ENCODE results near the gene CLIC3.

DNA sequence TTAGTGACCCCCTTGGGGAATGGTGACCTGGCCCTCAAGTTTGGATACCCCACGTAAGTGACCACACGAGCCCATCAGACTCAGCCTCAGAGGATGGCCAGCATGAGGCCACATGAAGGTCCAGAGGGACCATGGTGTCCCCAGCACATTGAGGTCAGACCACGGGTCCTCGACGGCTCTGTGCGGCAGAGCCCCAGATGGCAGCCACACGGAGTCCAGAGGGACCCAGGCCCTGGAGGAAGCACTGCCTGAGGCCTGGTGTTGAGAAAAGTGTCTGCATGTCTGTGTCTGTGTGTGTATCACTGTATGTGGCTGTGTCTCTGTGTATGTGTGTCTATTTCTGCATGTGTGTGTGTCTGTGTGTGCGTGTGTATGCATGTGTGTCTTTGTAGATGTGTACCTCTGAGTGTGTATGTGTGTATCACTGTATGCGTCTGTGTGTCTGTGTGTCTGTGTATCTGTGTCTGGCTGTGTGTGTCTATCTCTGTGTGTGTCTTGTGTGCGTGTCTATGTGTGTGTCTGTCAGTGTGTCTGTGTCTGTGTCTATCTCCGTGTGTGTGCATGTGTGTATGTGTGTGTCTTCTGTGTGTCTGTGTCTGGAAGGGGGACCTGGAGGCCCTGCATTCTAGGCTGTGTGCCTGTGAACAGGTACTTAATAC, 12.6 kb downstream of the CLIC3 start:
- TF ChIP-seq POLR2AphosphoS2 (conservative IDR thresholded peaks at IDR 0.05; ENCODE audit: low read length): no peak
- no peak for TF ChIP-seq POLR2A (IDR thresholded peaks at IDR 0.05; ENCODE audit: low read length)
- TF ChIP-seq EP300 (IDR thresholded peaks at IDR 0.05): no peak
- TF ChIP-seq, protein P1, sequence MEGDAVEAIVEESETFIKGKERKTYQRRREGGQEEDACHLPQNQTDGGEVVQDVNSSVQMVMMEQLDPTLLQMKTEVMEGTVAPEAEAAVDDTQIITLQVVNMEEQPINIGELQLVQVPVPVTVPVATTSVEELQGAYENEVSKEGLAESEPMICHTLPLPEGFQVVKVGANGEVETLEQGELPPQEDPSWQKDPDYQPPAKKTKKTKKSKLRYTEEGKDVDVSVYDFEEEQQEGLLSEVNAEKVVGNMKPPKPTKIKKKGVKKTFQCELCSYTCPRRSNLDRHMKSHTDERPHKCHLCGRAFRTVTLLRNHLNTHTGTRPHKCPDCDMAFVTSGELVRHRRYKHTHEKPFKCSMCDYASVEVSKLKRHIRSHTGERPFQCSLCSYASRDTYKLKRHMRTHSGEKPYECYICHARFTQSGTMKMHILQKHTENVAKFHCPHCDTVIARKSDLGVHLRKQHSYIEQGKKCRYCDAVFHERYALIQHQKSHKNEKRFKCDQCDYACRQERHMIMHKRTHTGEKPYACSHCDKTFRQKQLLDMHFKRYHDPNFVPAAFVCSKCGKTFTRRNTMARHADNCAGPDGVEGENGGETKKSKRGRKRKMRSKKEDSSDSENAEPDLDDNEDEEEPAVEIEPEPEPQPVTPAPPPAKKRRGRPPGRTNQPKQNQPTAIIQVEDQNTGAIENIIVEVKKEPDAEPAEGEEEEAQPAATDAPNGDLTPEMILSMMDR (IDR thresholded peaks at IDR 0.05): no peak
- TF ChIP-seq, protein P2, sequence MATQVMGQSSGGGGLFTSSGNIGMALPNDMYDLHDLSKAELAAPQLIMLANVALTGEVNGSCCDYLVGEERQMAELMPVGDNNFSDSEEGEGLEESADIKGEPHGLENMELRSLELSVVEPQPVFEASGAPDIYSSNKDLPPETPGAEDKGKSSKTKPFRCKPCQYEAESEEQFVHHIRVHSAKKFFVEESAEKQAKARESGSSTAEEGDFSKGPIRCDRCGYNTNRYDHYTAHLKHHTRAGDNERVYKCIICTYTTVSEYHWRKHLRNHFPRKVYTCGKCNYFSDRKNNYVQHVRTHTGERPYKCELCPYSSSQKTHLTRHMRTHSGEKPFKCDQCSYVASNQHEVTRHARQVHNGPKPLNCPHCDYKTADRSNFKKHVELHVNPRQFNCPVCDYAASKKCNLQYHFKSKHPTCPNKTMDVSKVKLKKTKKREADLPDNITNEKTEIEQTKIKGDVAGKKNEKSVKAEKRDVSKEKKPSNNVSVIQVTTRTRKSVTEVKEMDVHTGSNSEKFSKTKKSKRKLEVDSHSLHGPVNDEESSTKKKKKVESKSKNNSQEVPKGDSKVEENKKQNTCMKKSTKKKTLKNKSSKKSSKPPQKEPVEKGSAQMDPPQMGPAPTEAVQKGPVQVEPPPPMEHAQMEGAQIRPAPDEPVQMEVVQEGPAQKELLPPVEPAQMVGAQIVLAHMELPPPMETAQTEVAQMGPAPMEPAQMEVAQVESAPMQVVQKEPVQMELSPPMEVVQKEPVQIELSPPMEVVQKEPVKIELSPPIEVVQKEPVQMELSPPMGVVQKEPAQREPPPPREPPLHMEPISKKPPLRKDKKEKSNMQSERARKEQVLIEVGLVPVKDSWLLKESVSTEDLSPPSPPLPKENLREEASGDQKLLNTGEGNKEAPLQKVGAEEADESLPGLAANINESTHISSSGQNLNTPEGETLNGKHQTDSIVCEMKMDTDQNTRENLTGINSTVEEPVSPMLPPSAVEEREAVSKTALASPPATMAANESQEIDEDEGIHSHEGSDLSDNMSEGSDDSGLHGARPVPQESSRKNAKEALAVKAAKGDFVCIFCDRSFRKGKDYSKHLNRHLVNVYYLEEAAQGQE (IDR thresholded peaks at IDR 0.05): no peak
- TF ChIP-seq HDAC2 (IDR thresholded peaks at IDR 0.05): no peak
- TF ChIP-seq, protein P3, sequence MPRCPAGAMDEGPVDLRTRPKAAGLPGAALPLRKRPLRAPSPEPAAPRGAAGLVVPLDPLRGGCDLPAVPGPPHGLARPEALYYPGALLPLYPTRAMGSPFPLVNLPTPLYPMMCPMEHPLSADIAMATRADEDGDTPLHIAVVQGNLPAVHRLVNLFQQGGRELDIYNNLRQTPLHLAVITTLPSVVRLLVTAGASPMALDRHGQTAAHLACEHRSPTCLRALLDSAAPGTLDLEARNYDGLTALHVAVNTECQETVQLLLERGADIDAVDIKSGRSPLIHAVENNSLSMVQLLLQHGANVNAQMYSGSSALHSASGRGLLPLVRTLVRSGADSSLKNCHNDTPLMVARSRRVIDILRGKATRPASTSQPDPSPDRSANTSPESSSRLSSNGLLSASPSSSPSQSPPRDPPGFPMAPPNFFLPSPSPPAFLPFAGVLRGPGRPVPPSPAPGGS (IDR thresholded peaks at IDR 0.05): no peak
- TF ChIP-seq, protein P4, sequence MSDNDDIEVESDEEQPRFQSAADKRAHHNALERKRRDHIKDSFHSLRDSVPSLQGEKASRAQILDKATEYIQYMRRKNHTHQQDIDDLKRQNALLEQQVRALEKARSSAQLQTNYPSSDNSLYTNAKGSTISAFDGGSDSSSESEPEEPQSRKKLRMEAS (IDR thresholded peaks at IDR 0.05): no peak
- TF ChIP-seq MAFK (IDR thresholded peaks at IDR 0.05; ENCODE audit: partially characterized antibody): no peak
- TF ChIP-seq BHLHE40 (IDR thresholded peaks at IDR 0.05; ENCODE audit: low read depth, low read length): no peak
- TF ChIP-seq JUNB (IDR thresholded peaks at IDR 0.05): no peak
- TF ChIP-seq GATA3 (IDR thresholded peaks at IDR 0.05; ENCODE audit: borderline replicate concordance): no peak
- no peak for TF ChIP-seq NPAS2 (CRISPR knock-in tag; IDR thresholded peaks at IDR 0.05; ENCODE audit: borderline replicate concordance)
- TF ChIP-seq CEBPB (IDR thresholded peaks at IDR 0.05): no peak
